ENCODE results near the gene AQP12A.

DNA sequence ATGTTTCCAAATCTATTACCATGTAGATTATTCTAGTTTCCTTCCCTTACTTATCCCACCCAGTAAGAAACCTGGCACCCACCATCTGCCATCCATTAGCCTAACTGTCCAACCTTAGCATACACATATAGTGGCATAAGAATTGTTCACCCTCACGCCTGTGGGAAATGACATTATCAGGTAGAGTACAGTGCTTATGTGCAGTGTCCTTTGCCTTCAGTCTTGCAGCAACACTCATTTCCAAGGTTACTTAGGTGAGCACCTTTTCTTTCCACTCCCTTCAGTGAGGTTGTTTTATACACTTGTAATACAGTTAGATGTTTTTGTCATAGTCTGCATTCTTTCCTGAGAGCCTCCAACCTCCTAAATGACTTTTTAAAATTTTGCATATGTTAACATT is 27.0 kb upstream of the AQP12A start:
- TF ChIP-seq, protein P1, sequence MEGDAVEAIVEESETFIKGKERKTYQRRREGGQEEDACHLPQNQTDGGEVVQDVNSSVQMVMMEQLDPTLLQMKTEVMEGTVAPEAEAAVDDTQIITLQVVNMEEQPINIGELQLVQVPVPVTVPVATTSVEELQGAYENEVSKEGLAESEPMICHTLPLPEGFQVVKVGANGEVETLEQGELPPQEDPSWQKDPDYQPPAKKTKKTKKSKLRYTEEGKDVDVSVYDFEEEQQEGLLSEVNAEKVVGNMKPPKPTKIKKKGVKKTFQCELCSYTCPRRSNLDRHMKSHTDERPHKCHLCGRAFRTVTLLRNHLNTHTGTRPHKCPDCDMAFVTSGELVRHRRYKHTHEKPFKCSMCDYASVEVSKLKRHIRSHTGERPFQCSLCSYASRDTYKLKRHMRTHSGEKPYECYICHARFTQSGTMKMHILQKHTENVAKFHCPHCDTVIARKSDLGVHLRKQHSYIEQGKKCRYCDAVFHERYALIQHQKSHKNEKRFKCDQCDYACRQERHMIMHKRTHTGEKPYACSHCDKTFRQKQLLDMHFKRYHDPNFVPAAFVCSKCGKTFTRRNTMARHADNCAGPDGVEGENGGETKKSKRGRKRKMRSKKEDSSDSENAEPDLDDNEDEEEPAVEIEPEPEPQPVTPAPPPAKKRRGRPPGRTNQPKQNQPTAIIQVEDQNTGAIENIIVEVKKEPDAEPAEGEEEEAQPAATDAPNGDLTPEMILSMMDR (IDR thresholded peaks at IDR 0.05), result no peak
- no peak for TF ChIP-seq POLR2A (IDR thresholded peaks at IDR 0.05)

All from heart left ventricle (tissue), 13 donors.